Thyroid gland (tissue), 4 donors: ENCODE measurements around the gene H2BK1. TPM values are rescaled to one million over a fixed set of nuclear protein-coding genes. Genes with fewer than 3 reads are reported as not detected.

Source experiments
- DNase-seq, 2 donors: peaks; one replicate each; pipeline ENCODE4 v3.0.0-alpha.2; 2019
- H3K27ac ChIP-seq, 3 donors: fragments of 200-600 bp; sonication (generic); 1 replicate in 2 of 3; 2 replicates in 1 of 3; pipeline ENCODE4 v1.5.1; 2016 to 2019; ENCODE audit warnings: mild to moderate bottlenecking in 1 of 3, moderate library complexity in 1 of 3
- H3K27me3 ChIP-seq: fragments of 200-600 bp; sonication (generic); one replicate; pipeline ENCODE4 v1.5.1; 2019
- H3K36me3 ChIP-seq, 2 donors: fragments of 200-600 bp; sonication (generic); one replicate each; pipeline ENCODE4 v1.5.1; 2016 to 2019
- H3K4me1 ChIP-seq, 2 donors: fragments of 200-600 bp; sonication (generic); one replicate each; pipeline ENCODE4 v1.5.1; 2017 to 2019
- H3K4me3 ChIP-seq, 3 donors: fragments of 200-600 bp; sonication (generic); replicated peaks in 1 of 3; 1 replicate in 2 of 3; 2 replicates in 1 of 3; pipeline ENCODE4 v1.5.1; 2016; ENCODE audit warnings: mild to moderate bottlenecking in 1 of 3
- H3K9me3 ChIP-seq: fragments of 200-600 bp; sonication (generic); one replicate; pipeline ENCODE4 v1.5.1; 2017
- POLR2A ChIP-seq, 2 donors: fragments of 450-650 bp; IDR thresholded peaks; one replicate each; pipeline ENCODE4 v1.6.1; 2017; ENCODE audit warnings: antibody characterized with exemption in 2 of 2, mild to moderate bottlenecking in 2 of 2, moderate library complexity in 1 of 2
- WGBS, 2 donors: methylation state at CpG; one replicate each; pipeline ENCODE4 v1.1.5; 2017; 5-methylcytosine and 5-hydroxymethylcytosine counted together
- intact Hi-C: fragments of 100-400 bp; cut with DNase I; formaldehyde crosslinking; loops from one replicate; pipeline ENCODE4 v1.15.1; 2023
- total RNA-seq, 4 donors: library from RNA; depleted of rRNA; stranded (reverse); fragments of >200 nt; gene quantifications; one replicate each; pipeline ENCODE4 v1.2.3, GENCODE V29; 2016
- TF ChIP-seq, protein P1 (sequence below), 6 experiments: fragments of 200-600 bp in 3 of 6; fragments of 450-650 bp in 3 of 6; sonication (generic) in 3 of 6; IDR thresholded peaks; one replicate each; pipeline ENCODE4 v1.5.1; 2016 to 2019; ENCODE audit warnings: antibody characterized with exemption in 6 of 6, mild to moderate bottlenecking in 2 of 6, inconsistent platforms in 1 of 6, moderate library complexity in 1 of 6

Gene H2BK1
- total RNA-seq, 4 donors from 2014 or later = not detected

- Histone ChIP-seq H3K9me3 (no peaks in the 10 kb centered on the region), H3K4me1 (peaks cover 8 to 17% of the 10 kb centered on the region in 2 donors), H3K4me3 (no peak overlapping the region), H3K27ac (no peak overlapping the region), H3K36me3 (peaks cover 33 to 49% of the 10 kb centered on the region in 2 donors), H3K27me3 (no peaks in the 10 kb centered on the region)
- intact Hi-C loops = no loop called here
- TF ChIP-seq, protein P1, sequence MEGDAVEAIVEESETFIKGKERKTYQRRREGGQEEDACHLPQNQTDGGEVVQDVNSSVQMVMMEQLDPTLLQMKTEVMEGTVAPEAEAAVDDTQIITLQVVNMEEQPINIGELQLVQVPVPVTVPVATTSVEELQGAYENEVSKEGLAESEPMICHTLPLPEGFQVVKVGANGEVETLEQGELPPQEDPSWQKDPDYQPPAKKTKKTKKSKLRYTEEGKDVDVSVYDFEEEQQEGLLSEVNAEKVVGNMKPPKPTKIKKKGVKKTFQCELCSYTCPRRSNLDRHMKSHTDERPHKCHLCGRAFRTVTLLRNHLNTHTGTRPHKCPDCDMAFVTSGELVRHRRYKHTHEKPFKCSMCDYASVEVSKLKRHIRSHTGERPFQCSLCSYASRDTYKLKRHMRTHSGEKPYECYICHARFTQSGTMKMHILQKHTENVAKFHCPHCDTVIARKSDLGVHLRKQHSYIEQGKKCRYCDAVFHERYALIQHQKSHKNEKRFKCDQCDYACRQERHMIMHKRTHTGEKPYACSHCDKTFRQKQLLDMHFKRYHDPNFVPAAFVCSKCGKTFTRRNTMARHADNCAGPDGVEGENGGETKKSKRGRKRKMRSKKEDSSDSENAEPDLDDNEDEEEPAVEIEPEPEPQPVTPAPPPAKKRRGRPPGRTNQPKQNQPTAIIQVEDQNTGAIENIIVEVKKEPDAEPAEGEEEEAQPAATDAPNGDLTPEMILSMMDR (IDR thresholded peaks at IDR 0.05) = no peak
- TF ChIP-seq POLR2A (IDR thresholded peaks at IDR 0.05) = no peak
- no peak for DNase-seq
- WGBS, 2 donors = 87 to 95% methylated on average over 12 to 13 of the region's 13 CpGs
Measured at GRCh38 chr7:151236406-151236805, 26.1 kb upstream of the H2BK1 start.

GRCh38 chr7:151235091-151235787 is 25.0 kb upstream of the H2BK1 start:
- DNase-seq = no peak
- Histone ChIP-seq H3K9me3 (no peaks in the 10 kb centered on the region), H3K27ac (no peak overlapping the region), H3K36me3 (peaks cover 33 to 47% of the 10 kb centered on the region in 2 donors), H3K4me1 (peaks cover 8 to 18% of the 10 kb centered on the region in 2 donors), H3K27me3 (no peaks in the 10 kb centered on the region), H3K4me3 (no peak overlapping the region)
- WGBS, 2 donors = 93 to 95% methylated on average over 19 to 26 of the region's 28 CpGs
- TF ChIP-seq, protein P1 (IDR thresholded peaks at IDR 0.05) = no peak
- TF ChIP-seq POLR2A (IDR thresholded peaks at IDR 0.05) = no peak
- intact Hi-C loops = no loop called here

DNA sequence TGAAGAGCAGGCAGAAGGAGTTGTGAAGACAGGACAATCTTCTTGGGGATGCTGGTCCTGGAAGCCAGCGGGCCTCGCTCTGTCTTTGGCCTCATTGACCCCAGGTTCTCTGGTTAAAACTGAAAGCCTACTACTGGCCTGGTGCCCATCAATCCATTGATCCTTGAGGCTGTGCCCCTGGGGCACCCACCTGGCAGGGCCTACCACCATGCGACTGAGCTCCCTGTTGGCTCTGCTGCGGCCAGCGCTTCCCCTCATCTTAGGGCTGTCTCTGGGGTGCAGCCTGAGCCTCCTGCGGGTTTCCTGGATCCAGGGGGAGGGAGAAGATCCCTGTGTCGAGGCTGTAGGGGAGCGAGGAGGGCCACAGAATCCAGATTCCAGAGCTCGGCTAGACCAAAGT is 23.5 kb upstream of the H2BK1 start:
- Histone ChIP-seq H3K4me1 (peaks cover 8 to 18% of the 10 kb centered on the region in 2 donors), H3K27me3 (no peaks in the 10 kb centered on the region), H3K9me3 (no peaks in the 10 kb centered on the region), H3K27ac (peak overlapping the region in 2 of 3 donors; percentile 56 to 79), H3K4me3 (peak overlapping the region in 1 of 3 donors; percentile 96), H3K36me3 (peaks cover 28 to 33% of the 10 kb centered on the region in 2 donors)
- 72 to 91% methylated on average over 7 to 9 of the region's 9 CpGs for WGBS, 2 donors
- no peak for TF ChIP-seq POLR2A (IDR thresholded peaks at IDR 0.05)
- TF ChIP-seq, protein P1 (IDR thresholded peaks at IDR 0.05) = no peak
- intact Hi-C loops = no loop called here
- no peak for DNase-seq

DNA sequence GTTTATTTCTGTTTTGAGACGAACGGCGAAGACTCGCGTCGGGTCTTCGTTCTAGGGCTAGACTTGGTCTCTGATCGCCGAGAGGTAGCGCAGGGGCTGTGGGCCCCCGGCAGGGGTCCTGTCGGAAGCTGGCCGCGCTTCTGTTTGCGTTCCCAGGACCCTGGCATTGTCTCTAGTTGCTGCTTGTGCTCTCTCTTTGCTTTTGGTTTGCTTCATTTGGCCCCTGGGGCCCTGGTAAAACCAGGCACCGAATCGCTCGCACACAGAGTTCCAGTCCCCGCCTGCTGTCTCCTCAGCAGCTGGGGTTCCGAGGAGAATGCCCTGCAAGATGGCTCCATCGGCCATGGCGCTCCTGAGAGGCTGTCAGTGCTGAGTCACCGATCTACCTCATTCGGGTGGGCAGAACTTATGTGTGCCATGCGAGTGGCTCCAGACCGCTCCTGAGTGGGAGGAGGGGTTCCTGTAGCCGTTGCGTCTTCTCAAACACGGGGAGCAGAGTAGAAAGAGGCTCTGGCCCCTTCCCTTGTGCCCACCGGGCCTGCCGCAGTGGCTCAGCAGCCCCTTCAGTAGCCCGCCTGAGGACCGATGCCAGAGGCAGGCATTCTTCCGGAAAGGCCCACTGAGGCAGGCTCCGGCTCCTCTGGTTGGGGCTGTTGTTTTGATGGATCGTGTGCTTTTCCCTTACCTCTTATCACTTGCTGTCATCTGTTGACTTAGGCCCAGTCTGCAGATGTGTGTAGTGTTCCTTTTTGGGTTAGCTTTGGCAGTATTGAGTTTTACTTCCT is 22.8 kb upstream of the H2BK1 start:
- peak overlapping the region; percentile 75 to 96 (median 94) for H3K4me3 ChIP-seq
- DNase-seq = peak; percentile 69 to 70
- TF ChIP-seq, protein P1 (IDR thresholded peaks at IDR 0.05) = no peak
- TF ChIP-seq POLR2A (IDR thresholded peaks at IDR 0.05) = peak in 1 of 2 donors; percentile 43
- H3K4me1 ChIP-seq = peaks cover 8 to 20% of the 10 kb centered on the region in 2 donors
- H3K9me3 ChIP-seq = no peaks in the 10 kb centered on the region
- intact Hi-C loops = no loop called here
- WGBS, 2 donors = 5 to 8% methylated on average over 31 to 32 of the region's 36 CpGs
- peaks cover 21 to 26% of the 10 kb centered on the region in 2 donors for H3K36me3 ChIP-seq
- H3K27me3 ChIP-seq = no peaks in the 10 kb centered on the region
- peak overlapping the region; percentile 45 to 79 (median 56) for H3K27ac ChIP-seq
